HG02938 (cell line): ENCODE measurements around the gene NBDY.
"Not testable (repeated sequence)": the region's sequence is repeated elsewhere in the genome, so short reads cannot be mapped to it uniquely, and the experiment has no call there.

ENCODE experiments used
- ATAC-seq: cut with Tn5 transposase; IDR thresholded peaks from one replicate; pipeline ENCODE4 v1.9.1; 2021; ENCODE audit warnings: mild to moderate bottlenecking, moderate library complexity; ENCODE audit not compliant: unreplicated experiment

Gene NBDY

GRCh38 chrX:56729152-56729850 is at the start of gene NBDY:
NBDY (plus strand) TSS chrX:56729243; CDS start chrX:56729354, 111 bp downstream.
- peak; percentile 62 for ATAC-seq

- not testable (repeated sequence) for ATAC-seq
Measured at GRCh38 chrX:56704530-56704929, 24.5 kb upstream of the NBDY start.

GRCh38 chrX:56726605-56727004 is 2.4 kb upstream of the NBDY start:
- ATAC-seq: peak; percentile 54

GRCh38 chrX:56727531-56727930 is 1.5 kb upstream of the NBDY start:
- ATAC-seq: no peak

- ATAC-seq: no peak
Measured at GRCh38 chrX:56728321-56728720, 722 bp upstream of the NBDY start.

GRCh38 chrX:56728752-56729151 is 291 bp upstream of the NBDY start:
- peak; percentile 44 for ATAC-seq

- no peak for ATAC-seq
Measured at GRCh38 chrX:56733459-56734046, 4.5 kb downstream of the NBDY start.

- ATAC-seq: no peak
Measured at GRCh38 chrX:56736219-56736618, 7.2 kb downstream of the NBDY start.

GRCh38 chrX:56738670-56739069 is 9.6 kb downstream of the NBDY start:
- no peak for ATAC-seq

GRCh38 chrX:56744996-56745395 is 16.0 kb downstream of the NBDY start:
- ATAC-seq: no peak

- ATAC-seq: no peak
Measured at GRCh38 chrX:56746996-56747395, 18.0 kb downstream of the NBDY start.

- no peak for ATAC-seq
Measured at GRCh38 chrX:56751071-56751470, 22.0 kb downstream of the NBDY start.

GRCh38 chrX:56757327-56757726 is 28.3 kb downstream of the NBDY start:
- peak; percentile 48 for ATAC-seq

- no peak for ATAC-seq
Measured at GRCh38 chrX:56758456-56758855, 29.4 kb downstream of the NBDY start.

- no peak for ATAC-seq
Measured at GRCh38 chrX:56759736-56760409, 30.8 kb downstream of the NBDY start.

- ATAC-seq: not testable (repeated sequence)
Measured at GRCh38 chrX:56760410-56761124, 31.5 kb downstream of the NBDY start.

GRCh38 chrX:56761167-56761566 is 32.1 kb downstream of the NBDY start:
- ATAC-seq: no peak

GRCh38 chrX:56762220-56762619 is 33.2 kb downstream of the NBDY start:
- peak; percentile 39 for ATAC-seq

- ATAC-seq: no peak
Measured at GRCh38 chrX:56762707-56763555, 33.9 kb downstream of the NBDY start.

GRCh38 chrX:56763556-56764152 is 34.6 kb downstream of the NBDY start:
- ATAC-seq: no peak
